ENCODE measurements around the gene ST7.

Gene ST7

DNA sequence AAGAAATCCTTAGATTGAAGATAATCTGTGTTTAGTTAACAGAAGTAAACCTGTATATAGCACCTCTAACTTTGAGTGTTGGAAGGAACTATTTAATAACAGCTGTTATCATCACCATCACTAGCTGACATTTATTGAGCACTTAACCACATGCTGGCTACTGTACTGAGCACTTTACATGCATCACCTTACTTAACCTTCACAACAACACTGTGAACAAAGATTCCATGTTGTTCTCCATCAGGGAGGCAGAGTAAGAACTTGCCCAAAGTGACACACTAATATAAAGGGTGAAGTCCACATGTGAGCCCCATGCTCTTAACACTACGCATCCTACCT is 182.2 kb downstream of the ST7 start:
- Histone ChIP-seq H3K36me3 (no peaks in the 10 kb centered on the region), H3K4me3 (ENCODE audit: low read depth, low read length) (no peak overlapping the region), H3K27me3 (ENCODE audit: insufficient read depth, low read depth, severe bottlenecking) (peaks cover 53% of the 10 kb centered on the region), H3K27ac (no peak overlapping the region), H3K9me3 (ENCODE audit: severe bottlenecking) (no peaks in the 10 kb centered on the region)
- TF ChIP-seq, protein P1, sequence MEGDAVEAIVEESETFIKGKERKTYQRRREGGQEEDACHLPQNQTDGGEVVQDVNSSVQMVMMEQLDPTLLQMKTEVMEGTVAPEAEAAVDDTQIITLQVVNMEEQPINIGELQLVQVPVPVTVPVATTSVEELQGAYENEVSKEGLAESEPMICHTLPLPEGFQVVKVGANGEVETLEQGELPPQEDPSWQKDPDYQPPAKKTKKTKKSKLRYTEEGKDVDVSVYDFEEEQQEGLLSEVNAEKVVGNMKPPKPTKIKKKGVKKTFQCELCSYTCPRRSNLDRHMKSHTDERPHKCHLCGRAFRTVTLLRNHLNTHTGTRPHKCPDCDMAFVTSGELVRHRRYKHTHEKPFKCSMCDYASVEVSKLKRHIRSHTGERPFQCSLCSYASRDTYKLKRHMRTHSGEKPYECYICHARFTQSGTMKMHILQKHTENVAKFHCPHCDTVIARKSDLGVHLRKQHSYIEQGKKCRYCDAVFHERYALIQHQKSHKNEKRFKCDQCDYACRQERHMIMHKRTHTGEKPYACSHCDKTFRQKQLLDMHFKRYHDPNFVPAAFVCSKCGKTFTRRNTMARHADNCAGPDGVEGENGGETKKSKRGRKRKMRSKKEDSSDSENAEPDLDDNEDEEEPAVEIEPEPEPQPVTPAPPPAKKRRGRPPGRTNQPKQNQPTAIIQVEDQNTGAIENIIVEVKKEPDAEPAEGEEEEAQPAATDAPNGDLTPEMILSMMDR (IDR thresholded peaks at IDR 0.05; ENCODE audit: low read depth, low read length): no peak
- DNase-seq: no peak

GRCh38 chr7:117137868-117138267 is 184.6 kb downstream of the ST7 start:
- no peak for DNase-seq
- H3K4me3 ChIP-seq (ENCODE audit: low read depth, low read length): no peak overlapping the region
- peaks cover 54% of the 10 kb centered on the region for H3K27me3 ChIP-seq (ENCODE audit: insufficient read depth, low read depth, severe bottlenecking)
- H3K9me3 ChIP-seq (ENCODE audit: severe bottlenecking): no peaks in the 10 kb centered on the region
- TF ChIP-seq, protein P1 (IDR thresholded peaks at IDR 0.05; ENCODE audit: low read depth, low read length): no peak
- H3K27ac ChIP-seq: no peak overlapping the region
- H3K36me3 ChIP-seq: no peaks in the 10 kb centered on the region

- Histone ChIP-seq H3K36me3 (no peaks in the 10 kb centered on the region), H3K27me3 (ENCODE audit: insufficient read depth, low read depth, severe bottlenecking) (peaks cover 56% of the 10 kb centered on the region), H3K9me3 (ENCODE audit: severe bottlenecking) (no peaks in the 10 kb centered on the region), H3K4me3 (ENCODE audit: low read depth, low read length) (no peak overlapping the region), H3K27ac (no peak overlapping the region)
- TF ChIP-seq, protein P1 (IDR thresholded peaks at IDR 0.05; ENCODE audit: low read depth, low read length): no peak
- no peak for DNase-seq
Measured at GRCh38 chr7:117138495-117138894, 185.2 kb downstream of the ST7 start.

DNA sequence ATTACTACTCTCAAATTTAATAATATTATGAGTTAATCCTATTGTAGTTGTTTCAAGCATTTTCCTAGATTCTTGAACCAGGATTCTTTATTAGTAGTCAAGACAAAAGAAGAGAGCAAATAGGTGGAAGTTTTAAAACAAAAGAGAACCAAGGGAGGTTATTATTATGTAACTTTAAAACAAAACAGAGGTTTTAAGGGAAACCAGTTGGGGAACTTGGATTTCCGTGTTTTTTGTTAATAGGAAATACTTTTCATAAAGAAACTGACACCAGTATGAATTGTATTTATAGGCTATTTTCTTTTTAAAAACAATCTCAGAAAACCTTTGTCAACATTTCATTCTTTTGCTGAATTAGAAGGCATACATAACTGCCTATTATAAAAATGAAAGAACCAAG is 185.7 kb downstream of the ST7 start:
- H3K27ac ChIP-seq: no peak overlapping the region
- H3K36me3 ChIP-seq: no peaks in the 10 kb centered on the region
- H3K4me3 ChIP-seq (ENCODE audit: low read depth, low read length): no peak overlapping the region
- TF ChIP-seq, protein P1 (IDR thresholded peaks at IDR 0.05; ENCODE audit: low read depth, low read length): no peak
- H3K27me3 ChIP-seq (ENCODE audit: insufficient read depth, low read depth, severe bottlenecking): peaks cover 57% of the 10 kb centered on the region
- no peaks in the 10 kb centered on the region for H3K9me3 ChIP-seq (ENCODE audit: severe bottlenecking)
- DNase-seq: no peak

DNA sequence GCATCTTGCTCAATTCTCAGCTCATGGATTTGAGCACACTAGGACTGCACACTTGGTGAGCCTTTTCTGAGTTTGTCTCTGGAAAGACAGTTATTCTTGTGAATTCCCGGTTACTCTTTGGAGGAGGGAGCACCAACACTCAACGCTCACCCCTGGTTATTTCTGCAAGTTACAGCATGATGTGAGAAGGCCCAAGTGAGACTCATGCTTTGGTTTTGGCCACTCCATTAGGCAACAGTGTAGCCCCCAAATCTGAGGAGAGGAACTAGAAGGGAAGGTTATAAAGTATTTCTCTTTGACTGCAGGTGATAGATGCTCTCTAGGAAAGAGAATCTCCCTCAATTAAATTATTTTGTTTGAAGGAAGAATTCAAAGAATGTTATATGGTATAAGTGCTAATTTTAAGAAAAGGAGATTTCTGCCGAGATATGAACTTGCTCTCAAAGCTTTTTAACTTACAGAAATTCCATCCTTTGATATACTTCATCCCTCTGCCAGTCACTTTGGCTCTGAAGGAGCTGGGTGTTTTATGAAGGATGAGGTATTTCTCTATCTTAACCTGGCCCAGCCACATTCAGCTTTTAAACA is 186.2 kb downstream of the ST7 start:
- H3K4me3 ChIP-seq (ENCODE audit: low read depth, low read length): no peak overlapping the region
- no peaks in the 10 kb centered on the region for H3K9me3 ChIP-seq (ENCODE audit: severe bottlenecking)
- TF ChIP-seq, protein P1 (IDR thresholded peaks at IDR 0.05; ENCODE audit: low read depth, low read length): no peak
- DNase-seq: no peak
- no peak overlapping the region for H3K27ac ChIP-seq
- H3K27me3 ChIP-seq (ENCODE audit: insufficient read depth, low read depth, severe bottlenecking): peaks cover 53% of the 10 kb centered on the region
- H3K36me3 ChIP-seq: no peaks in the 10 kb centered on the region

- H3K36me3 ChIP-seq: no peaks in the 10 kb centered on the region
- no peak for DNase-seq
- TF ChIP-seq, protein P1 (IDR thresholded peaks at IDR 0.05; ENCODE audit: low read depth, low read length): no peak
- H3K27ac ChIP-seq: no peak overlapping the region
- no peak overlapping the region for H3K4me3 ChIP-seq (ENCODE audit: low read depth, low read length)
- no peaks in the 10 kb centered on the region for H3K9me3 ChIP-seq (ENCODE audit: severe bottlenecking)
- H3K27me3 ChIP-seq (ENCODE audit: insufficient read depth, low read depth, severe bottlenecking): peaks cover 58% of the 10 kb centered on the region
Measured at GRCh38 chr7:117140921-117141320, 187.6 kb downstream of the ST7 start.
